SU-DHL-6 (cell line): ENCODE data around the gene ANKS1B.

Experiments used
- EZH2phosphoT487 ChIP-seq: fragments of 200-600 bp; sonication (generic), shearing (Covaris generic); conservative IDR thresholded peaks from 2 replicates; pipeline ENCODE4 v1.6.1; 2018; ENCODE audit warnings: mild to moderate bottlenecking, antibody characterized with exemption, low read length, moderate library complexity, mixed read lengths
- TF ChIP-seq, protein P1 (sequence below): fragments of 200-600 bp; sonication (generic); IDR thresholded peaks from one replicate; pipeline ENCODE4 v1.5.1; 2017; ENCODE audit warnings: antibody characterized with exemption, mild to moderate bottlenecking, low read length, moderate library complexity; ENCODE audit not compliant: insufficient read depth, poor library complexity, severe bottlenecking

GRCh38 chr12:98737322-98737712, 1247.4 kb downstream of the ANKS1B start:
- TF ChIP-seq, protein P1, sequence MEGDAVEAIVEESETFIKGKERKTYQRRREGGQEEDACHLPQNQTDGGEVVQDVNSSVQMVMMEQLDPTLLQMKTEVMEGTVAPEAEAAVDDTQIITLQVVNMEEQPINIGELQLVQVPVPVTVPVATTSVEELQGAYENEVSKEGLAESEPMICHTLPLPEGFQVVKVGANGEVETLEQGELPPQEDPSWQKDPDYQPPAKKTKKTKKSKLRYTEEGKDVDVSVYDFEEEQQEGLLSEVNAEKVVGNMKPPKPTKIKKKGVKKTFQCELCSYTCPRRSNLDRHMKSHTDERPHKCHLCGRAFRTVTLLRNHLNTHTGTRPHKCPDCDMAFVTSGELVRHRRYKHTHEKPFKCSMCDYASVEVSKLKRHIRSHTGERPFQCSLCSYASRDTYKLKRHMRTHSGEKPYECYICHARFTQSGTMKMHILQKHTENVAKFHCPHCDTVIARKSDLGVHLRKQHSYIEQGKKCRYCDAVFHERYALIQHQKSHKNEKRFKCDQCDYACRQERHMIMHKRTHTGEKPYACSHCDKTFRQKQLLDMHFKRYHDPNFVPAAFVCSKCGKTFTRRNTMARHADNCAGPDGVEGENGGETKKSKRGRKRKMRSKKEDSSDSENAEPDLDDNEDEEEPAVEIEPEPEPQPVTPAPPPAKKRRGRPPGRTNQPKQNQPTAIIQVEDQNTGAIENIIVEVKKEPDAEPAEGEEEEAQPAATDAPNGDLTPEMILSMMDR = no peak
- TF ChIP-seq EZH2phosphoT487 = no peak
